ENCODE measurements around the gene ADAM8. TPM values are rescaled to one million over a fixed set of nuclear protein-coding genes. Genes with fewer than 3 reads are reported as not detected.

The ADAM8 gene
- polyA plus RNA-seq, 3 donors from 2014 or later = 143 to 294 (median 153) TPM

GRCh38 chr10:133217800-133218589, 58.7 kb downstream of the ADAM8 start:
- H3K4me1 Mint-ChIP-seq = no peaks in the 10 kb centered on the region
- no peak overlapping the region for H3K4me3 Mint-ChIP-seq
- peaks cover 0 to 2% (median 0%) of the 10 kb centered on the region in 6 donors for H3K9me3 Mint-ChIP-seq
- peaks cover 0 to 5% (median 4%) of the 10 kb centered on the region in 3 donors for H3K27me3 Mint-ChIP-seq (ENCODE audit: low read depth in 3 of 3)
- DNase-seq = no peak
- no peaks in the 10 kb centered on the region for H3K36me3 Mint-ChIP-seq
- no peak overlapping the region for H3K27ac Mint-ChIP-seq

- Mint-ChIP-seq H3K4me1 (no peaks in the 10 kb centered on the region), H3K4me3 (no peak overlapping the region), H3K27ac (no peak overlapping the region), H3K9me3 (peaks cover 0 to 5% (median 0%) of the 10 kb centered on the region in 6 donors), H3K27me3 (ENCODE audit: low read depth in 3 of 3) (peaks cover 0 to 9% (median 4%) of the 10 kb centered on the region in 3 donors), H3K36me3 (no peaks in the 10 kb centered on the region)
- no peak for DNase-seq
Observed at GRCh38 chr10:133216776-133217175, 59.9 kb downstream of the ADAM8 start.

DNA sequence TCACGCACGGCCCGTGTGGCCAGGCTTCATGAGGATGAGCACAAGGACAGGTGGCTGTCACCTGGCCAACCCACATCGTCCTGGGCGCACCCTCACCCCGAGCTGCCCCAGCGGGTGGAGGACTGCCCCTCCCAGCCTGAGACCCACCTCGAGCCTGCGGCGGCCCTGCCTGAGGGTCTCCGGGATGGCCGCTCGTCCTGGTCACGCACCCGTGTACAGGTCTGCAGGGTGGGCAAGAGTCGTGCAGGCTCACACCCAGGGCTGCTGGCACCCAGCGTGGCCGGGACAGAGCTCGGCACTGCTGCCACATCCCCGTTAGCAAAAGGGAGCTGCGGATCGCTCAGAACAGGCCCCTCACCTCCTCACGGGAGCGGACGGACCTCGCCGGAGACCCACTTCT, 61.1 kb downstream of the ADAM8 start:
- DNase-seq = no peak
- H3K36me3 Mint-ChIP-seq = no peaks in the 10 kb centered on the region
- H3K27me3 Mint-ChIP-seq (ENCODE audit: low read depth in 3 of 3) = peaks cover 0 to 9% (median 4%) of the 10 kb centered on the region in 3 donors
- no peak overlapping the region for H3K4me3 Mint-ChIP-seq
- peaks cover 0 to 3% (median 0%) of the 10 kb centered on the region in 6 donors for H3K9me3 Mint-ChIP-seq
- no peaks in the 10 kb centered on the region for H3K4me1 Mint-ChIP-seq
- H3K27ac Mint-ChIP-seq = peak overlapping the region in 1 of 6 donors; percentile 23

GRCh38 chr10:133214468-133215410, 61.9 kb downstream of the ADAM8 start:
- no peaks in the 10 kb centered on the region for H3K36me3 Mint-ChIP-seq
- H3K4me1 Mint-ChIP-seq = no peaks in the 10 kb centered on the region
- H3K9me3 Mint-ChIP-seq = peaks cover 0 to 3% (median 0%) of the 10 kb centered on the region in 6 donors
- no peak overlapping the region for H3K4me3 Mint-ChIP-seq
- H3K27me3 Mint-ChIP-seq (ENCODE audit: low read depth in 3 of 3) = peaks cover 0 to 9% (median 6%) of the 10 kb centered on the region in 3 donors
- H3K27ac Mint-ChIP-seq = no peak overlapping the region
- DNase-seq = no peak

DNA sequence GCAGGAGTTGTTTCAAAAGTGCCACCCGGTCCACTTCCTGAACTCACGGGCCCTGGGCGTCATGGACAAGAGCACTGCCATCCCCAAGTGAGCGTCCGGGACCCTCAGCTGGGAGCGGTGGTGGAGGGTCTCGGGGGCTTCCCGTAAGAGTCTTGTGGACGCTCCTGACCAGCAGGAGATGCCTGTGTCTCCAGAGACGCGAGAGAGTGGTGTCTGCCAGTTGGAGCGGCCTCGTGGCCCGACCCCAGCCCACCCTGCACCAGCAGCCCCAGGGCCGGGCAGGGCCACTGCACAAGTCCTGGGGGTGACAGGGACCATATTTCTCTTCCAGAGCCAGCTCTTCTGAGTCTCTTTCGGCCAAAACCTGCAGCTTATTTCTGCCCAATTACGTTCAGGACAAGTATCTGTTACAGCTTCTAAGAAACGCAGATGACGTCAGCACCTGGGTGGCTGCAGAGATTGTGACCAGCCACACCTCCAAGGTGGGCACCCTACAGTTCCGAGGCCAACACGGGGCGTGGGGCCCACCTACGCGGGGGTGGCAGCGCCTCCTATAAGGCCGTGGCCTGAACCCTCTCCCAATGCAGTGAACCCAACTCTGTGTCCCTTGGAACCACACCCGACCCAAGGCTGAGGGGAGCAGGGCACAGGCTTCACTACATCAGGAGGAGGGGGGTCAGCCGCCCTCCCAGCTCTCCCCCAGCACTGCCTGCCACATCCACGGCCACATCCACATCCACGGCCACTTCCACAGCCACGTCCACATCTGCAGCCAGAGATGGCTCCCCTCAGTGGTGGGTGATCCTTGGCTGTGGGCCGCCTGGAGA, 62.8 kb downstream of the ADAM8 start:
- Mint-ChIP-seq H3K4me3 (no peak overlapping the region), H3K27me3 (ENCODE audit: low read depth in 3 of 3) (peaks cover 0 to 9% (median 6%) of the 10 kb centered on the region in 3 donors), H3K9me3 (peaks cover 0 to 3% (median 0%) of the 10 kb centered on the region in 6 donors), H3K27ac (no peak overlapping the region), H3K4me1 (no peaks in the 10 kb centered on the region), H3K36me3 (no peaks in the 10 kb centered on the region)
- no peak for DNase-seq

DNA sequence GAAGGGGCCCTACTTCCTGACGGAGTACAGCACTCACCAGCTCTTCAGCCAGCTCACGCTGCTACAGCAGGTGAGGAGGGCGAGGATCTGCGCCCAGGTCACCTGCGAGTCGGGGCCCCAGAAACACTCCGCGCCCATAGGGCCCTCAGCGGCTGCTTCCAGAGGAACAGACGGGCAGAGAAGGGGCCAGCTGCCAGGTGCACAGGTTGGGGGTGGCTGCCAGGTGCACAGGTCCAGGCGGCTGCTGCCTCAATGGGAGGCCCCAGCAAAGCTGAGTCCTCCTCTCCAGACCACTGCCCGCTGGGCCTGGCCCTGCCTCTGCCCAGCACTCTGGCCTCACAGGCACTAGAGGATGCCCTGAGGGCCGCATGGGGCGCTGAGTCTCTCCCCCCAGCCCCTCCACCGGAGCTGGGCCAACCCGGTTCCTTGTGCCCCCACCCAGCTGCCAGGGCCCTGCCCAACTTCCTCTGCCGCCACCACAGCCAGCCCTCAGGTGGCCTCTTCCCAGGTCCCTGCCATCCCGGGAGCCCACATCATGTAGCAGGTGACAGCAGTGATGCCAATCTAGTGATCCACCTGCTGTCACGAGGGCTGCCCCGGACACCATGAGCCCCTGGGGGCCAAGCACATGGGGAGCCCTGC, 63.7 kb downstream of the ADAM8 start:
- no peak overlapping the region for H3K4me3 Mint-ChIP-seq
- peaks cover 0 to 7% (median 6%) of the 10 kb centered on the region in 3 donors for H3K27me3 Mint-ChIP-seq (ENCODE audit: low read depth in 3 of 3)
- DNase-seq = no peak
- no peaks in the 10 kb centered on the region for H3K4me1 Mint-ChIP-seq
- H3K27ac Mint-ChIP-seq = no peak overlapping the region
- no peaks in the 10 kb centered on the region for H3K36me3 Mint-ChIP-seq
- peaks cover 0 to 3% (median 0%) of the 10 kb centered on the region in 6 donors for H3K9me3 Mint-ChIP-seq

Other genes with a start within 250 kb of the ADAM8 start
- not detected for gene ADGRA1, start 188.9 kb downstream of the ADAM8 start, polyA plus RNA-seq
- not detected for gene KNDC1, start 116.6 kb downstream of the ADAM8 start, polyA plus RNA-seq
- not detected for gene UTF1, start 46.7 kb downstream of the ADAM8 start, polyA plus RNA-seq
- under 1 TPM in 1 of 3 donors, not detected in 2; 0.24 TPM for gene VENTX, start 39.0 kb downstream of the ADAM8 start, polyA plus RNA-seq
- 10 to 100 TPM; 11.0 to 44.3 (median 27.5) TPM for gene TUBGCP2, start 32.0 kb upstream of the ADAM8 start, polyA plus RNA-seq
- gene ZNF511, start 32.0 kb upstream of the ADAM8 start, polyA plus RNA-seq = 10 to 100 TPM; 73.2 to 90.2 (median 88.0) TPM
- gene CALY, start 60.0 kb upstream of the ADAM8 start, polyA plus RNA-seq = not detected
- gene PRAP1, start 70.5 kb upstream of the ADAM8 start, polyA plus RNA-seq = not detected
- gene FUOM, start 81.2 kb upstream of the ADAM8 start, polyA plus RNA-seq = 10 to 100 TPM; 12.3 to 28.7 (median 17.5) TPM
- 100 to 1,000 TPM in 2 of 3 donors, 10 to 100 TPM in 1; 91.2 to 134 (median 118) TPM for gene ECHS1, start 96.5 kb upstream of the ADAM8 start, polyA plus RNA-seq
- gene PAOX, start 102.4 kb upstream of the ADAM8 start, polyA plus RNA-seq = 10 to 100 TPM; 10.5 to 13.0 (median 11.0) TPM
- 10 to 100 TPM; 45.5 to 60.3 (median 58.3) TPM for gene MTG1, start 117.3 kb upstream of the ADAM8 start, polyA plus RNA-seq
- under 1 TPM in 2 of 3 donors, not detected in 1; 0.30 to 0.37 TPM for gene SPRN, start 147.8 kb upstream of the ADAM8 start, polyA plus RNA-seq
- gene SCART1, start 177.1 kb upstream of the ADAM8 start, polyA plus RNA-seq = under 1 TPM in 2 of 3 donors, not detected in 1; 0.20 to 0.74 TPM